Mesenchymal stem cell (in vitro differentiated cells and primary cell): Measurements from ENCODE around the gene NKAIN4.

Experiments
- DNase-seq: peaks from one replicate; pipeline ENCODE4 v3.0.0-alpha.2; 2013
- H2AFZ ChIP-seq: one replicate; pipeline ENCODE4 v1.6.1; 2013; ENCODE audit warnings: low read depth, mild to moderate bottlenecking, control low read depth, inconsistent platforms, low read length, moderate library complexity
- H2AK5ac ChIP-seq: 2 replicates; pipeline ENCODE4 v1.6.1; 2013; ENCODE audit warnings: low read length, moderate library complexity, mild to moderate bottlenecking, inconsistent platforms; ENCODE audit not compliant: severe bottlenecking
- H2BK120ac ChIP-seq: one replicate; pipeline ENCODE4 v1.6.1; 2013; ENCODE audit warnings: low read depth, mild to moderate bottlenecking, inconsistent platforms, low read length, moderate library complexity
- H2BK12ac ChIP-seq, 2 experiments: one replicate each; pipeline ENCODE4 v1.6.1; 2013; ENCODE audit warnings: inconsistent platforms in 2 of 2, low read length in 2 of 2, mild to moderate bottlenecking in 2 of 2, moderate library complexity in 2 of 2, control low read depth in 1 of 2
- H2BK15ac ChIP-seq: one replicate; pipeline ENCODE4 v1.6.1; 2013; ENCODE audit warnings: mild to moderate bottlenecking, low read depth, inconsistent platforms; ENCODE audit not compliant: poor library complexity, severe bottlenecking
- H2BK5ac ChIP-seq: 2 replicates; pipeline ENCODE4 v1.6.1; 2013; ENCODE audit warnings: low read depth, mild to moderate bottlenecking, low read length, control low read depth, inconsistent platforms; ENCODE audit not compliant: poor library complexity, severe bottlenecking
- H3K14ac ChIP-seq, 2 experiments: one replicate each; pipeline ENCODE4 v1.6.1; 2013; ENCODE audit warnings: inconsistent platforms in 2 of 2, low read length in 2 of 2, control low read depth in 1 of 2, mild to moderate bottlenecking in 1 of 2, moderate library complexity in 1 of 2
- H3K18ac ChIP-seq, 2 experiments: one replicate each; pipeline ENCODE4 v1.6.1; 2013; ENCODE audit warnings: inconsistent platforms in 2 of 2, low read length in 2 of 2, control low read depth in 1 of 2, low read depth in 1 of 2, mild to moderate bottlenecking in 1 of 2
- H3K23ac ChIP-seq, 2 experiments: one replicate each; pipeline ENCODE4 v1.6.1; 2013; ENCODE audit warnings: inconsistent platforms in 2 of 2, low read length in 2 of 2, mild to moderate bottlenecking in 2 of 2, moderate library complexity in 2 of 2, control low read depth in 1 of 2
- H3K27ac ChIP-seq: 2 replicates; pipeline ENCODE4 v1.5.1; 2013; ENCODE audit warnings: mild to moderate bottlenecking, moderate library complexity, low read length, control low read depth, inconsistent platforms; ENCODE audit not compliant: poor library complexity, severe bottlenecking
- H3K27me3 ChIP-seq, 2 experiments: 2 replicates each; pipeline versions ENCODE4 v1.6.1 to v1.7.0; 2013; ENCODE audit warnings: low read length in 2 of 2, mild to moderate bottlenecking in 2 of 2, moderate library complexity in 2 of 2, control low read depth in 1 of 2, inconsistent platforms in 1 of 2; ENCODE audit not compliant: control insufficient read depth in 1 of 2, insufficient read depth in 1 of 2
- H3K36me3 ChIP-seq, 2 experiments: 2 replicates each; pipeline versions ENCODE4 v1.6.1 to v1.7.0; 2013; ENCODE audit warnings: low read length in 2 of 2, control low read depth in 1 of 2, inconsistent platforms in 1 of 2, low read depth in 1 of 2, mild to moderate bottlenecking in 1 of 2; ENCODE audit not compliant: insufficient read depth in 2 of 2, control insufficient read depth in 1 of 2
- H3K4ac ChIP-seq, 2 experiments: one replicate each; pipeline ENCODE4 v1.6.1; 2013; ENCODE audit warnings: inconsistent platforms in 2 of 2, low read length in 2 of 2, mild to moderate bottlenecking in 2 of 2, moderate library complexity in 2 of 2, control low read depth in 1 of 2, low read depth in 1 of 2
- H3K4me1 ChIP-seq: 2 replicates; pipeline ENCODE4 v1.6.1; 2013; ENCODE audit warnings: low read depth, low read length, control low read depth; ENCODE audit not compliant: control insufficient read depth, insufficient read depth
- H3K4me2 ChIP-seq: 2 replicates; pipeline ENCODE4 v1.6.1; 2013; ENCODE audit warnings: low read length, mild to moderate bottlenecking, inconsistent platforms; ENCODE audit not compliant: poor library complexity, severe bottlenecking
- H3K4me3 ChIP-seq, 2 experiments: 2 replicates each; pipeline versions ENCODE4 v1.5.1 to v1.7.0; 2013; ENCODE audit warnings: low read length in 2 of 2, mild to moderate bottlenecking in 2 of 2, control low read depth in 1 of 2, low read depth in 1 of 2; ENCODE audit not compliant: insufficient read depth in 1 of 2
- H3K79me1 ChIP-seq: replicated peaks from 2 replicates; pipeline ENCODE4 v1.6.1; 2013; ENCODE audit warnings: mild to moderate bottlenecking, control low read depth, low read length, inconsistent platforms; ENCODE audit not compliant: poor library complexity, severe bottlenecking
- H3K9ac ChIP-seq: 2 replicates; pipeline ENCODE4 v1.7.0; 2013; ENCODE audit warnings: mild to moderate bottlenecking, low read length, moderate library complexity
- H3K9me3 ChIP-seq: 2 replicates; pipeline ENCODE4 v1.7.0; 2013; ENCODE audit warnings: mild to moderate bottlenecking, low read length; ENCODE audit not compliant: control insufficient read depth
- H4K8ac ChIP-seq: one replicate; pipeline ENCODE4 v1.6.1; 2013; ENCODE audit warnings: inconsistent platforms, mild to moderate bottlenecking, low read length, moderate library complexity
- H4K91ac ChIP-seq: one replicate; pipeline ENCODE4 v1.6.1; 2013; ENCODE audit warnings: mild to moderate bottlenecking, low read length, inconsistent platforms
- WGBS: methylation state at CpG from one replicate; pipeline ENCODE4 v1.1.7; 2013; ENCODE audit warnings: mixed read lengths; 5-methylcytosine and 5-hydroxymethylcytosine counted together

The NKAIN4 gene

GRCh38 chr20:63283397-63284082, 29.3 kb upstream of the NKAIN4 start:
- Histone ChIP-seq H3K4me3 (no peak overlapping the region), H3K27me3 (no peaks in the 10 kb centered on the region), H2BK12ac (no peak overlapping the region), H3K4me2 (no peak overlapping the region), H3K4me1 (peaks cover 23% of the 10 kb centered on the region), H2BK120ac (no peak overlapping the region), H3K9me3 (no peaks in the 10 kb centered on the region), H4K8ac (no peak overlapping the region), H3K18ac (no peak overlapping the region), H2AK5ac (no peak overlapping the region), H3K36me3 (peaks cover 87 to 100% of the 10 kb centered on the region in 2 experiments), H3K9ac (no peak overlapping the region), H2BK15ac (no peak overlapping the region), H2BK5ac (no peak overlapping the region), H3K23ac (no peak overlapping the region), H3K79me1 (peaks cover 54% of the 10 kb centered on the region), H2AFZ (no peak overlapping the region), H4K91ac (no peak overlapping the region), H3K4ac (no peak overlapping the region), H3K27ac (no peak overlapping the region), H3K14ac (no peak overlapping the region)
- WGBS: 97% methylated on average over 32 of the region's 33 CpGs
- no peak for DNase-seq

DNA sequence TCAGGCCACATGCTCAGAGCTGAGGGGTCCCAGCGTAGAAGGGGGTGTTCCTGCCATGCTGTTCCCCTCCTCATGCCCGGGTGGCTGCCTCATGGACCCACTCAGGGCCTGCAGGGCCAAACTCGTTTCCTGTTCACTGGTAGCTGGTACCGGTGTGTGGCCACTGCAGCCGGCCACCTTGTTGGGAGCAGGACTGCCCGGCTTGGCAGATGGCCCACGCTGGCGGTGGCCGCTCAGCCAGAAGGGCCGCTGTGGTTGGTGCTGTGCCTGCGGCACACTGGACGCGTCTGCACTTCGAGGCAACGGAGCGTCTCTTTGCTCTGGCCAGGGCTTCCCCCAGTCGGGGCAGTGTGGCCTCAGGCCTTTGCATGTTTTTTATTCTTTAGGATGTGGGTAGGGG, 28.7 kb upstream of the NKAIN4 start:
- Histone ChIP-seq H3K18ac (no peak overlapping the region), H3K27me3 (no peaks in the 10 kb centered on the region), H3K9me3 (no peaks in the 10 kb centered on the region), H3K9ac (no peak overlapping the region), H2BK12ac (no peak overlapping the region), H3K4ac (no peak overlapping the region), H3K23ac (no peak overlapping the region), H3K4me1 (peaks cover 23% of the 10 kb centered on the region), H3K14ac (no peak overlapping the region), H2AK5ac (no peak overlapping the region), H4K8ac (no peak overlapping the region), H3K36me3 (peaks cover 87 to 100% of the 10 kb centered on the region in 2 experiments), H3K27ac (no peak overlapping the region), H2BK5ac (no peak overlapping the region), H4K91ac (no peak overlapping the region), H2BK15ac (no peak overlapping the region), H3K79me1 (peaks cover 56% of the 10 kb centered on the region), H3K4me2 (no peak overlapping the region), H3K4me3 (no peak overlapping the region), H2BK120ac (no peak overlapping the region), H2AFZ (no peak overlapping the region)
- no peak for DNase-seq
- WGBS: 99% methylated on average over 17 of the region's 17 CpGs

- Histone ChIP-seq H2BK5ac (no peak overlapping the region), H4K8ac (no peak overlapping the region), H3K4me1 (peaks cover 25% of the 10 kb centered on the region), H3K27ac (no peak overlapping the region), H3K4me2 (no peak overlapping the region), H3K79me1 (peaks cover 56% of the 10 kb centered on the region), H3K18ac (no peak overlapping the region), H3K4ac (no peak overlapping the region), H3K23ac (no peak overlapping the region), H3K14ac (no peak overlapping the region), H2AFZ (no peak overlapping the region), H2BK120ac (no peak overlapping the region), H3K9ac (no peak overlapping the region), H2BK15ac (no peak overlapping the region), H3K27me3 (no peaks in the 10 kb centered on the region), H3K4me3 (no peak overlapping the region), H3K9me3 (no peaks in the 10 kb centered on the region), H3K36me3 (peaks cover 87 to 100% of the 10 kb centered on the region in 2 experiments), H4K91ac (no peak overlapping the region), H2AK5ac (no peak overlapping the region), H2BK12ac (no peak overlapping the region)
- no peak for DNase-seq
- 97% methylated on average over 38 of the region's 38 CpGs for WGBS
These were observed 27.7 kb upstream of the NKAIN4 start for GRCh38 chr20:63281742-63282665.

DNA sequence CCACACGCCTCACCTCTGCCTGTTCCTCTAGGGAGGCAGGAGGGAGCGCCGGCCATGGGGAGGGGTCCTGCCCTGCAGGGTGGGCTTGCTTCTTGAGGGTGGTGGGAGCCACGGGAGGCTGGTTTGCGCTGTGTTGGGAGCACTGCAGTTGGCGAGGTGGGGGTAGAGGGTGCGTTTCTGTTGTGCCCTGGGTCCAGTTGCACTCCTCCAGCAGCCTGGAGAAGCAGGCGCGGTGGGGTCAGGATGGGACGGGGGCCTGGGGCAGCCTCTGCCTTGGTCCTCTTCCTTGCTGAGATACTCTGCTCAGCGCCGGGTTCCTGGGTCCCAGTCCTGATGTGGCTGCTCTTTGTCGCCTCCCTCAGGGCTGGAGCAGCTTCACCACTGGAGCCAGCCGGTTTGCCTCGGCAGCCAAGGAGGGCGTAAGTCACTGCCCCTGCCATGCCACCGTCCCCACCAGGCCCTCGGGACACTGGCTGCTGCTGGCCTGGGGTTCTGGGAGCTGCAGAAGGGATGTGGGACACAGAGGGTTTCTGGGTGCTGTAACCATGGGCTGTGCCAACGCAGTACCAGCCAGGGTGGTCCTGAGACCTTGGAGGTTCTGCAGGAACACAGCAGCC, 26.8 kb upstream of the NKAIN4 start:
- Histone ChIP-seq H3K79me1 (peaks cover 52% of the 10 kb centered on the region), H3K14ac (no peak overlapping the region), H3K4ac (no peak overlapping the region), H3K9me3 (no peaks in the 10 kb centered on the region), H3K9ac (no peak overlapping the region), H2BK15ac (no peak overlapping the region), H4K91ac (no peak overlapping the region), H2AK5ac (no peak overlapping the region), H4K8ac (no peak overlapping the region), H3K36me3 (peaks cover 91 to 100% of the 10 kb centered on the region in 2 experiments), H3K27me3 (no peaks in the 10 kb centered on the region), H3K18ac (no peak overlapping the region), H3K23ac (no peak overlapping the region), H2BK5ac (no peak overlapping the region), H2BK12ac (no peak overlapping the region), H3K4me3 (no peak overlapping the region), H2BK120ac (no peak overlapping the region), H3K4me2 (no peak overlapping the region), H3K27ac (no peak overlapping the region), H2AFZ (no peak overlapping the region), H3K4me1 (peaks cover 27% of the 10 kb centered on the region)
- WGBS: 83% methylated on average over 19 of the region's 19 CpGs
- no peak for DNase-seq
